Panc1 (cell line): Measurements from ENCODE around the gene EPHA8. TPM values are rescaled to one million over a fixed set of nuclear protein-coding genes. Genes with fewer than 3 reads are reported as not detected.

Experiments used
- ATAC-seq: fragments of 200-7000 bp; cut with Tn5 transposase; 2 replicates; pipeline ENCODE4 v1.9.1; 2020; ENCODE audit warnings: mild to moderate bottlenecking, moderate library complexity
- BruUV-seq: library from RNA; stranded (reverse); fragments of 400-500 nt; replicated peaks from 2 replicates; lab custom pipeline; 2021; lab: Mats Ljungman, UMichigan
- CTCF ChIA-PET: fragments of 300-600 bp; sonication (Branson Sonifier 250); formaldehyde crosslinking; loops from one replicate; lab custom pipeline; 2022; ENCODE audit warnings: antibody characterized with exemption; lab: Charles Lee
- POLR2A ChIA-PET: fragments of 300-600 bp; sonication (Branson Sonifier 250); formaldehyde crosslinking; loops from one replicate; lab custom pipeline; 2022; ENCODE audit warnings: antibody characterized with exemption; lab: Charles Lee
- DNase-seq: peaks from one replicate; pipeline ENCODE4 v3.0.0-alpha.2; 2010; ENCODE audit warnings: low read depth, low spot score
- H3K27ac ChIP-seq: 2 replicates; pipeline ENCODE4 v1.5.1; 2011; ENCODE audit warnings: mild to moderate bottlenecking, low read length, inconsistent platforms
- H3K27me3 ChIP-seq: fragments of 200-500 bp; sonication (Bioruptor generic); 2 replicates; pipeline ENCODE4 v1.6.0; 2014; ENCODE audit warnings: low read length, inconsistent platforms; ENCODE audit not compliant: control insufficient read depth, insufficient read depth
- H3K36me3 ChIP-seq: fragments of 200-500 bp; sonication (Bioruptor generic); 2 replicates; pipeline ENCODE4 v1.5.1; 2014; ENCODE audit warnings: inconsistent platforms, mild to moderate bottlenecking, low read length, moderate library complexity; ENCODE audit not compliant: control insufficient read depth, insufficient read depth
- H3K4me1 ChIP-seq: 2 replicates; pipeline ENCODE4 v1.5.1; 2011; ENCODE audit warnings: inconsistent platforms, mild to moderate bottlenecking, low read length, moderate library complexity; ENCODE audit not compliant: control insufficient read depth, insufficient read depth
- H3K4me3 ChIP-seq, 2 experiments: 2 replicates each; pipeline ENCODE4 v1.5.1; 2011 to 2012; ENCODE audit warnings: low read depth in 2 of 2, low read length in 2 of 2, mild to moderate bottlenecking in 2 of 2, inconsistent platforms in 1 of 2, moderate library complexity in 1 of 2
- H3K9me3 ChIP-seq: fragments of 200-500 bp; sonication (Bioruptor generic); 2 replicates; pipeline ENCODE4 v1.5.1; 2014; ENCODE audit warnings: low read depth, mild to moderate bottlenecking, inconsistent platforms, low read length, moderate library complexity; ENCODE audit not compliant: control insufficient read depth, insufficient read depth
- POLR2AphosphoS5 ChIP-seq: IDR thresholded peaks from 2 replicates; pipeline ENCODE4 v1.6.1; 2012; ENCODE audit warnings: mild to moderate bottlenecking, low read depth, low read length, moderate library complexity
- REST ChIP-seq, 2 experiments: IDR thresholded peaks; 2 replicates each; pipeline ENCODE4 v1.6.1; 2011 to 2012; ENCODE audit warnings: low read depth in 2 of 2, control low read depth in 1 of 2, low read length in 1 of 2, mild to moderate bottlenecking in 1 of 2, moderate library complexity in 1 of 2; ENCODE audit not compliant: insufficient read depth in 1 of 2
- SIN3A ChIP-seq: IDR thresholded peaks from 2 replicates; pipeline ENCODE4 v1.6.1; 2012; ENCODE audit warnings: low read depth, mild to moderate bottlenecking, low read length, moderate library complexity, borderline replicate concordance; ENCODE audit not compliant: insufficient read depth
- TCF7L2 ChIP-seq: IDR thresholded peaks from 2 replicates; pipeline ENCODE4 v1.6.1; 2011; ENCODE audit warnings: mild to moderate bottlenecking, low read depth, low read length, inconsistent platforms
- in situ Hi-C: cut with HindIII; loops from 2 replicates; pipeline ENCODE4 v1.10.0; 2016; ENCODE audit warnings: low sequenced_read_pairs, low pct_unique_long_range_greater_than_20kb
- intact Hi-C: fragments of 100-400 bp; cut with micrococcal nuclease; formaldehyde crosslinking; loops from one replicate; pipeline ENCODE4 v1.10.0; 2022; ENCODE audit not compliant: unreplicated experiment
- total RNA-seq: library from RNA; stranded (reverse); gene quantifications from one replicate; pipeline ENCODE4 v1.2.1, GENCODE V29; 2021; ENCODE audit not compliant: unreplicated experiment
- TF ChIP-seq, protein P1 (sequence below): fragments of 450-650 bp; IDR thresholded peaks from 2 replicates; pipeline ENCODE4 v1.5.1; 2017; ENCODE audit warnings: mild to moderate bottlenecking

The EPHA8 gene
- total RNA-seq, 1 experiment from 2014 or later, result not detected

DNA sequence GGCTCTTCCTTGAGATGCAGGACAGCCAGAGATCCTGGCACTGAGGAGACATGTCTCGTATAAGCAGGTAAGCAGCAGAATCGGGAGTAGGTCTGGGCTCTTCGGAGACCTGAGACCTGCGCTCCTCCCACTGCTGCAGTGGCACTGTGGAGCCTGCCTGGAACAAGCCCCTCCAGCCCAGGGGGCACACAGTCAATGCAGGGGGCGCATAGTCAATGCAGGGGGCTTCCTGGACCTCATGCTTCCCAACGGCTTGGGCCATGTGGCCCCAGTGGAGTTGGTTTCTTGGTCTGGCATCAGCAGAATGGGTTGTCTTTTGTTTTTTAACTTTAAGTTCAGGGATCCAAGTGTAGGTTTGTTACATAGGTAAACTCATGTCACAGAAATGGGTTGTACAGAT is 27.9 kb upstream of the EPHA8 start:
- in situ Hi-C loops, result no loop called here
- CTCF ChIA-PET, result no interaction called here
- no TSS peak for BruUV-seq

GRCh38 chr1:22536506-22536905 is 26.8 kb upstream of the EPHA8 start:
- intact Hi-C loops (no loop called here), in situ Hi-C loops (no loop called here)
- H3K27ac ChIP-seq, result no peak overlapping the region
- no peaks in the 10 kb centered on the region for H3K36me3 ChIP-seq
- no peak overlapping the region for H3K4me3 ChIP-seq
- no peak for DNase-seq
- H3K27me3 ChIP-seq, result no peaks in the 10 kb centered on the region
- H3K9me3 ChIP-seq, result no peaks in the 10 kb centered on the region
- TF ChIP-seq, protein P1, sequence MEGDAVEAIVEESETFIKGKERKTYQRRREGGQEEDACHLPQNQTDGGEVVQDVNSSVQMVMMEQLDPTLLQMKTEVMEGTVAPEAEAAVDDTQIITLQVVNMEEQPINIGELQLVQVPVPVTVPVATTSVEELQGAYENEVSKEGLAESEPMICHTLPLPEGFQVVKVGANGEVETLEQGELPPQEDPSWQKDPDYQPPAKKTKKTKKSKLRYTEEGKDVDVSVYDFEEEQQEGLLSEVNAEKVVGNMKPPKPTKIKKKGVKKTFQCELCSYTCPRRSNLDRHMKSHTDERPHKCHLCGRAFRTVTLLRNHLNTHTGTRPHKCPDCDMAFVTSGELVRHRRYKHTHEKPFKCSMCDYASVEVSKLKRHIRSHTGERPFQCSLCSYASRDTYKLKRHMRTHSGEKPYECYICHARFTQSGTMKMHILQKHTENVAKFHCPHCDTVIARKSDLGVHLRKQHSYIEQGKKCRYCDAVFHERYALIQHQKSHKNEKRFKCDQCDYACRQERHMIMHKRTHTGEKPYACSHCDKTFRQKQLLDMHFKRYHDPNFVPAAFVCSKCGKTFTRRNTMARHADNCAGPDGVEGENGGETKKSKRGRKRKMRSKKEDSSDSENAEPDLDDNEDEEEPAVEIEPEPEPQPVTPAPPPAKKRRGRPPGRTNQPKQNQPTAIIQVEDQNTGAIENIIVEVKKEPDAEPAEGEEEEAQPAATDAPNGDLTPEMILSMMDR, result no peak
- TF ChIP-seq POLR2AphosphoS5 (no peak), REST (IDR thresholded peaks at IDR 0.05; ENCODE audit: insufficient read depth in 1 of 2, low read depth in 2 of 2, low read length in 1 of 2) (no peak), SIN3A (no peak), TCF7L2 (no peak)
- BruUV-seq, result no TSS peak
- no peak for ATAC-seq
- no peaks in the 10 kb centered on the region for H3K4me1 ChIP-seq
- POLR2A ChIA-PET, result no interaction called here
- CTCF ChIA-PET, result no interaction called here

More for the DNA sequence above, 27.9 kb upstream of the EPHA8 start:
- H3K27ac ChIP-seq, result no peak overlapping the region
- POLR2A ChIA-PET, result no interaction called here
- H3K9me3 ChIP-seq, result no peaks in the 10 kb centered on the region
- DNase-seq (no peak), ATAC-seq (no peak)
- no peaks in the 10 kb centered on the region for H3K36me3 ChIP-seq
- no peaks in the 10 kb centered on the region for H3K4me1 ChIP-seq
- TF ChIP-seq SIN3A (no peak), REST (IDR thresholded peaks at IDR 0.05; ENCODE audit: insufficient read depth in 1 of 2, low read depth in 2 of 2, low read length in 1 of 2) (no peak), TCF7L2 (no peak), POLR2AphosphoS5 (no peak)
- TF ChIP-seq, protein P1, result no peak
- H3K27me3 ChIP-seq, result no peaks in the 10 kb centered on the region
- intact Hi-C loops, result no loop called here
- H3K4me3 ChIP-seq, result no peak overlapping the region
